Measurements from ENCODE around the gene ECHS1. TPM values are rescaled to one million over a fixed set of nuclear protein-coding genes. Genes with fewer than 3 reads are reported as not detected.

The ECHS1 gene
- total RNA-seq, 4 donors from 2014 or later, result 44.2 to 64.9 (median 54.7) TPM

DNA sequence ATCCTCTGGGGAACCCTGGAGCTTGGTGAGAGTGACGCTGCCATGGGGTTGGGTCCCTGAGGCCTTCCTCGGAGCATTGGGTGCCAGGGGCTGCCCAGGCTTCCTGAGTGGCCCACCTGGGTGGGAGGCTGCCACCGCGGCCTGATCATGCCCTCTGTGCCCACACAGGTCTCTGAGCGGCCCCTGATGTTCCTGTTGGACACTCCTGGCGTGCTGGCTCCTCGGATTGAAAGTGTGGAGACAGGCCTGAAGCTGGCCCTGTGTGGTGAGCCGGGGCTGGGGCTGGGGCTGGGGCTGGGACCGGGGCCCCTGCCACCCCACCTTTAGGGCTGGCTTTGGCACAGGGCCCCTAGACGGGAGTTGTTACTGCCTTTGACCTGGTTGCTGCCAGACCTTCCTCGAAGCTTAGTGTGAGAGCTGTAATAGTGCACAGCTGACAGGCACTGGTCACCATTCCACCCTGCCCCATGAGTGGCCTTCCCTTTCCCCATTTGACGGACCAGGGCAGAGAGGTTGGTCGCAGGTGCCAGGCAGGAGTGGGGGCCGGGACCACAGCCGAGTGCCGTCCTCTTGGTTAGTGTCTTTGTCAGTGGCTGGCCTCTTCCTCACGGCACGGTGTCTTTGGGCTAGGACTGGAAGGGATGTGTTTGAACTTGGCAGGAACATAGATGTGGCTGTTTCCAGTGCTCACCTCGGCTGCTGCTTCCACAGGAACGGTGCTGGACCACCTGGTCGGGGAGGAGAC is 29.0 kb upstream of the ECHS1 start:
- Histone ChIP-seq H3K36me3 (peaks cover 69% of the 10 kb centered on the region), H3K4me3 (no peak overlapping the region), H3K9me3 (no peaks in the 10 kb centered on the region), H3K4me1 (no peaks in the 10 kb centered on the region), H3K27me3 (no peaks in the 10 kb centered on the region), H3K27ac (no peak overlapping the region)
- TF ChIP-seq POLR2AphosphoS5 (IDR thresholded peaks at IDR 0.05) (no peak), EP300 (IDR thresholded peaks at IDR 0.05) (no peak), POLR2A (IDR thresholded peaks at IDR 0.05) (no peak)
- TF ChIP-seq, protein P1, sequence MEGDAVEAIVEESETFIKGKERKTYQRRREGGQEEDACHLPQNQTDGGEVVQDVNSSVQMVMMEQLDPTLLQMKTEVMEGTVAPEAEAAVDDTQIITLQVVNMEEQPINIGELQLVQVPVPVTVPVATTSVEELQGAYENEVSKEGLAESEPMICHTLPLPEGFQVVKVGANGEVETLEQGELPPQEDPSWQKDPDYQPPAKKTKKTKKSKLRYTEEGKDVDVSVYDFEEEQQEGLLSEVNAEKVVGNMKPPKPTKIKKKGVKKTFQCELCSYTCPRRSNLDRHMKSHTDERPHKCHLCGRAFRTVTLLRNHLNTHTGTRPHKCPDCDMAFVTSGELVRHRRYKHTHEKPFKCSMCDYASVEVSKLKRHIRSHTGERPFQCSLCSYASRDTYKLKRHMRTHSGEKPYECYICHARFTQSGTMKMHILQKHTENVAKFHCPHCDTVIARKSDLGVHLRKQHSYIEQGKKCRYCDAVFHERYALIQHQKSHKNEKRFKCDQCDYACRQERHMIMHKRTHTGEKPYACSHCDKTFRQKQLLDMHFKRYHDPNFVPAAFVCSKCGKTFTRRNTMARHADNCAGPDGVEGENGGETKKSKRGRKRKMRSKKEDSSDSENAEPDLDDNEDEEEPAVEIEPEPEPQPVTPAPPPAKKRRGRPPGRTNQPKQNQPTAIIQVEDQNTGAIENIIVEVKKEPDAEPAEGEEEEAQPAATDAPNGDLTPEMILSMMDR (IDR thresholded peaks at IDR 0.05), result no peak
- peak in 1 of 2 donors; percentile 40 for DNase-seq (ENCODE audit: low spot score in 2 of 2)
- 97% methylated on average over 8 of the region's 21 CpGs for WGBS

DNA sequence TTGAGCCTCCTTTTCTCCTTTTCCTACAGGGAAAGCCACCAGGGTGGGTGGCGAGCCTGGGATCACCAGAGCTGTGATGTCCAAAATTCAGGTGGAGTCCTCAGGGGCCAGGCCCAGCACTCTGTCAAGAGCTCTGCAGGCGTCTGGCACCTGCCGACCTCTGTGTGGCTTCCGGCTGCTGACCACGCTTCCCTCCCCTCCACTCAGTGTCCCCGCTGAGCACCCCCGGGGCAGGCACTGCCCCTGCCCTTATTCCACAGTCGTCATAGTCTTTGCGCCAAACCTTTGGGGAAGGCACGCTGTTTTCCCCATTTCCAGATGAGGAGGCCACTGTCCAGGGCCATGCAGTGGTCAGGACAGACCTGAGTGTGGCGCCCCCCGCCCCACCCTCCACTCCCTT is 28.3 kb upstream of the ECHS1 start:
- TF ChIP-seq POLR2AphosphoS5 (IDR thresholded peaks at IDR 0.05) (no peak), POLR2A (IDR thresholded peaks at IDR 0.05) (no peak), EP300 (IDR thresholded peaks at IDR 0.05) (no peak)
- TF ChIP-seq, protein P1 (IDR thresholded peaks at IDR 0.05), result no peak
- H3K27ac ChIP-seq, result no peak overlapping the region

DNA sequence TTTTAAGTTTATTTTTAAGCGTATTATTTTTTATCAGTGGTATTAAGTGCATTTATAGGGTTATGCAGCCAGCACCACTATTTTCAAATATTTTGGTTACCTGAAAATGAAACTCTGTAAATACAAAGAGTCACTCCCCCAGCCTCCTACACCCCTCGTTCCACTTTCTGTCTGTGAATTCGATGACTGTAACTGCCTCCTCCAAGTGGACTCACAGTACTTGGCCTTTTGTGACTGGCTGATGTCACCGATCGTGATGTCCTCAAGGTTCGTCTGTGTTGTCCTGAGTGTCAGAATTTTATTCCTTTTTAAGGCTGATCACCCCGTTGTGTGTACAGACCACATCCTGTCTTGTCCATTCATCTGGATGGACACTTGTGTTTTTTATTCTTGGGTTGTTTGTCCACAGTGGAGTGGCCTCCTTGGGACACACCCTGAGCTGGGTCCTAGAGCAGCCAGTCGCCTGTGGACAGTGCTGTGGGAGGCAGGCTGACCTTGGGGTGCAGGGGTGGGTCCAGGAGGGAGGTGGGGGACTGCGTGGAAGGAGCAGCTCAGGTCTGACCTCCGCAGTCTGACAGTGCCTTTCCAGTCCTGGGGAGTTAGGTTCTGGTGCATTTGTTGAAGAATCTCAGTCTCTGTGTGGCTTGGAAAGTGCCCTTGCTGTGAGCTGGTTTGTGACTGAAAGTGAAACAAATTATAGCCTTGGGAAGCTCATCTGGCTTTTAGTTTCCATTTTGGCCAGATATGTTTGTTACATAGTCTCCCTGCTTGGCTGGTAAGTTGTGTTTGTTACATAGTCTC is 27.7 kb upstream of the ECHS1 start:
- H3K27ac ChIP-seq, result no peak overlapping the region
- peaks cover 74% of the 10 kb centered on the region for H3K36me3 ChIP-seq
- 83% methylated on average over 9 of the region's 10 CpGs for WGBS

More for the DNA sequence above, 28.3 kb upstream of the ECHS1 start:
- peak; percentile 28 to 45 for DNase-seq (ENCODE audit: low spot score in 2 of 2)
- Histone ChIP-seq H3K4me3 (no peak overlapping the region), H3K27me3 (no peaks in the 10 kb centered on the region), H3K9me3 (no peaks in the 10 kb centered on the region), H3K36me3 (peaks cover 69% of the 10 kb centered on the region), H3K4me1 (no peaks in the 10 kb centered on the region)
- WGBS, result 92% methylated on average over 10 of the region's 12 CpGs

DNA sequence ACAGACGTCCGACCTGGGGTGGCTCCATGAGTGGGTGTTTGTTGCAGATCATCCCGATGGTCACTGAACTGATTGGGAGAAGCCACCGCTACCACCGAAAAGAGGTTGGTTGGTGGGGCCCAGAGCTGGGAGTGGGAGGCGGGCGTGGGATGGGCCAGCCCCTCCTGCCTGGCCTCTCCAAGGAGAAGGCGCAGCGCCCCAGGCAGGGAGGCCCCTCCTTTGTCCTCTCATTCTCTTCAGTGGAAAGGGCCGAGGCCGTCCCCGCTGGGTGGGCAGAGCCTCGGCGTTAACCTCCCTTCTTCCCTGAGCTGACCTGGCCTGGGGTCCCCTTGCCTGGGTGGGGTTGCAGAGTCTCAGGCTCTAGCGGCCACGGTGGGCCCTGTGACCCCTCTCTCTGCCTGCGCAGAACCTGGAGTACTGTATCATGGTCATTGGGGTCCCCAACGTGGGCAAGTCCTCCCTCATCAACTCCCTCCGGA is 26.0 kb upstream of the ECHS1 start:
- no peaks in the 10 kb centered on the region for H3K27me3 ChIP-seq
- peak in 1 of 2 donors; percentile 57 for DNase-seq (ENCODE audit: low spot score in 2 of 2)
- no peaks in the 10 kb centered on the region for H3K9me3 ChIP-seq
- H3K4me1 ChIP-seq, result peaks cover 14% of the 10 kb centered on the region
- H3K4me3 ChIP-seq, result no peak overlapping the region
- WGBS, result 96% methylated on average over 15 of the region's 19 CpGs
- no peak for TF ChIP-seq POLR2AphosphoS5 (IDR thresholded peaks at IDR 0.05)
- TF ChIP-seq EP300 (IDR thresholded peaks at IDR 0.05), result no peak
- TF ChIP-seq POLR2A (IDR thresholded peaks at IDR 0.05), result no peak
- TF ChIP-seq, protein P1 (IDR thresholded peaks at IDR 0.05), result no peak
- H3K27ac ChIP-seq, result no peak overlapping the region
- H3K36me3 ChIP-seq, result peaks cover 68% of the 10 kb centered on the region

More for the DNA sequence above, 27.7 kb upstream of the ECHS1 start:
- Histone ChIP-seq H3K9me3 (no peaks in the 10 kb centered on the region), H3K4me1 (no peaks in the 10 kb centered on the region), H3K4me3 (no peak overlapping the region), H3K27me3 (no peaks in the 10 kb centered on the region)
- peak in 1 of 2 donors; percentile 33 for DNase-seq (ENCODE audit: low spot score in 2 of 2)
- TF ChIP-seq, protein P1 (IDR thresholded peaks at IDR 0.05), result no peak
- TF ChIP-seq POLR2A (IDR thresholded peaks at IDR 0.05) (no peak), POLR2AphosphoS5 (IDR thresholded peaks at IDR 0.05) (no peak), EP300 (IDR thresholded peaks at IDR 0.05) (no peak)

DNA sequence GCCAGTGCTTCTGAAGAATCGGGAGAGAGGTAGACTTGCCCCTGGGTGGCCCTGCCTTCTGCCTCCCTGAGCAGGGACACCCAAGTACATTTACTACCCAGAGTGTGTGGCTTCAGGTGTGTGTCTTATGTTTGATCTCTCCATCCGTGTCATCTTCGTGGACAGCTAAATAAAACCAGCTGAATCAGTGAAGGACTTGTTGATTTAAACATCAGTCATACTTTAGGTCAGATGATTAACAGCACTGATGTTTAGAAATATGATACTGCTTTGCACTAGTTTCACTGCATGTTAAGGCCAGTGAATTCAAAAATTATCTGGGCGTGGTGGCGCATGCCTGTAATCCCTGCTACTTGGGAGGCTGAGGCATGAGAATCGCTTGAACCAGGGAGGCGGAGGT is 24.8 kb upstream of the ECHS1 start:
- Histone ChIP-seq H3K4me3 (no peak overlapping the region), H3K27ac (no peak overlapping the region), H3K9me3 (no peaks in the 10 kb centered on the region), H3K36me3 (peaks cover 61% of the 10 kb centered on the region), H3K4me1 (peaks cover 18% of the 10 kb centered on the region), H3K27me3 (no peaks in the 10 kb centered on the region)
- WGBS, result 98% methylated on average over 7 of the region's 7 CpGs
- no peak for DNase-seq (ENCODE audit: low spot score in 2 of 2)
- TF ChIP-seq EP300 (IDR thresholded peaks at IDR 0.05), result no peak
- no peak for TF ChIP-seq POLR2AphosphoS5 (IDR thresholded peaks at IDR 0.05)
- no peak for TF ChIP-seq POLR2A (IDR thresholded peaks at IDR 0.05)
- TF ChIP-seq, protein P1 (IDR thresholded peaks at IDR 0.05), result no peak

Measured in suprapubic skin (tissue), 4 donors.